Measurements from ENCODE around the gene HDAC4. TPM values are rescaled to one million over a fixed set of nuclear protein-coding genes. Genes with fewer than 3 reads are reported as not detected.

Gene HDAC4
- total and polyA plus RNA-seq, 2 of the 8 experiments (the other 6 are each of a cell fraction or from before 2014, with no cell fraction given), result 15.4 to 31.5 TPM

DNA sequence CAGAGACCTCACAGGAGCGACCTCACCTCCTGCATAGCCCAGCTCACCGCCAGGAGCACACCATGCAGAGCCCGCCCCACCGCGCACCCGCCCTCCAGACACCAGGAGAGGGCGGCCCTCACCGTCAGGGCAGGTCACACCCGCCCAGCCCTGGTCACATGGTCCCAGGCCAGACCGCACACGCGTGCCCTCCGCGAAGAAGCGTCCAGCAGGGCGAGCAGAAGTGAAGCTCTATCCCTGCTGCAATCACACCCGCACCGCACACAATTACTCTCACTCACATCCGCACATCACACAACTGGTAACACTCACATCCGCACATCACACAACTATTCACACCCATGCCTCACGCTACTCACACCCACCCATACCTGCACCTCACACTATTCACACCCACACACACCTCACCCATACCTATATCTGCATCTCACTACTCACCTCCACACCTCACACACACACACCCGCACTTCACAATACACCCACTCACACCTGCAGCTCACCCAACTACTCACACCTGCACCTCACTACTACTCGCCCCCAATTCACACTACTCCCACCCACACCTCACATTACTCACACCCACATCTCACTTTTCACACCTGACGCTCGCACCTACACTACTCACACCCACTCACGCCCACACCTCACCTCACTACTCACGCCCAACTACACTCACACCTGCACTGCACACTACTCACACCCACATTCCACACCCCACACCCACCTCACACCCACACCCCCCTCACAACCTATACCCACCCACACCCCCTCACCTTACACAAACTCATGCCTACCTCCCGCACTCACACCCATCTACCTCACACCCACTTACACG lies 242.0 kb downstream of the HDAC4 start (continued):
- TF ChIP-seq, protein P1, sequence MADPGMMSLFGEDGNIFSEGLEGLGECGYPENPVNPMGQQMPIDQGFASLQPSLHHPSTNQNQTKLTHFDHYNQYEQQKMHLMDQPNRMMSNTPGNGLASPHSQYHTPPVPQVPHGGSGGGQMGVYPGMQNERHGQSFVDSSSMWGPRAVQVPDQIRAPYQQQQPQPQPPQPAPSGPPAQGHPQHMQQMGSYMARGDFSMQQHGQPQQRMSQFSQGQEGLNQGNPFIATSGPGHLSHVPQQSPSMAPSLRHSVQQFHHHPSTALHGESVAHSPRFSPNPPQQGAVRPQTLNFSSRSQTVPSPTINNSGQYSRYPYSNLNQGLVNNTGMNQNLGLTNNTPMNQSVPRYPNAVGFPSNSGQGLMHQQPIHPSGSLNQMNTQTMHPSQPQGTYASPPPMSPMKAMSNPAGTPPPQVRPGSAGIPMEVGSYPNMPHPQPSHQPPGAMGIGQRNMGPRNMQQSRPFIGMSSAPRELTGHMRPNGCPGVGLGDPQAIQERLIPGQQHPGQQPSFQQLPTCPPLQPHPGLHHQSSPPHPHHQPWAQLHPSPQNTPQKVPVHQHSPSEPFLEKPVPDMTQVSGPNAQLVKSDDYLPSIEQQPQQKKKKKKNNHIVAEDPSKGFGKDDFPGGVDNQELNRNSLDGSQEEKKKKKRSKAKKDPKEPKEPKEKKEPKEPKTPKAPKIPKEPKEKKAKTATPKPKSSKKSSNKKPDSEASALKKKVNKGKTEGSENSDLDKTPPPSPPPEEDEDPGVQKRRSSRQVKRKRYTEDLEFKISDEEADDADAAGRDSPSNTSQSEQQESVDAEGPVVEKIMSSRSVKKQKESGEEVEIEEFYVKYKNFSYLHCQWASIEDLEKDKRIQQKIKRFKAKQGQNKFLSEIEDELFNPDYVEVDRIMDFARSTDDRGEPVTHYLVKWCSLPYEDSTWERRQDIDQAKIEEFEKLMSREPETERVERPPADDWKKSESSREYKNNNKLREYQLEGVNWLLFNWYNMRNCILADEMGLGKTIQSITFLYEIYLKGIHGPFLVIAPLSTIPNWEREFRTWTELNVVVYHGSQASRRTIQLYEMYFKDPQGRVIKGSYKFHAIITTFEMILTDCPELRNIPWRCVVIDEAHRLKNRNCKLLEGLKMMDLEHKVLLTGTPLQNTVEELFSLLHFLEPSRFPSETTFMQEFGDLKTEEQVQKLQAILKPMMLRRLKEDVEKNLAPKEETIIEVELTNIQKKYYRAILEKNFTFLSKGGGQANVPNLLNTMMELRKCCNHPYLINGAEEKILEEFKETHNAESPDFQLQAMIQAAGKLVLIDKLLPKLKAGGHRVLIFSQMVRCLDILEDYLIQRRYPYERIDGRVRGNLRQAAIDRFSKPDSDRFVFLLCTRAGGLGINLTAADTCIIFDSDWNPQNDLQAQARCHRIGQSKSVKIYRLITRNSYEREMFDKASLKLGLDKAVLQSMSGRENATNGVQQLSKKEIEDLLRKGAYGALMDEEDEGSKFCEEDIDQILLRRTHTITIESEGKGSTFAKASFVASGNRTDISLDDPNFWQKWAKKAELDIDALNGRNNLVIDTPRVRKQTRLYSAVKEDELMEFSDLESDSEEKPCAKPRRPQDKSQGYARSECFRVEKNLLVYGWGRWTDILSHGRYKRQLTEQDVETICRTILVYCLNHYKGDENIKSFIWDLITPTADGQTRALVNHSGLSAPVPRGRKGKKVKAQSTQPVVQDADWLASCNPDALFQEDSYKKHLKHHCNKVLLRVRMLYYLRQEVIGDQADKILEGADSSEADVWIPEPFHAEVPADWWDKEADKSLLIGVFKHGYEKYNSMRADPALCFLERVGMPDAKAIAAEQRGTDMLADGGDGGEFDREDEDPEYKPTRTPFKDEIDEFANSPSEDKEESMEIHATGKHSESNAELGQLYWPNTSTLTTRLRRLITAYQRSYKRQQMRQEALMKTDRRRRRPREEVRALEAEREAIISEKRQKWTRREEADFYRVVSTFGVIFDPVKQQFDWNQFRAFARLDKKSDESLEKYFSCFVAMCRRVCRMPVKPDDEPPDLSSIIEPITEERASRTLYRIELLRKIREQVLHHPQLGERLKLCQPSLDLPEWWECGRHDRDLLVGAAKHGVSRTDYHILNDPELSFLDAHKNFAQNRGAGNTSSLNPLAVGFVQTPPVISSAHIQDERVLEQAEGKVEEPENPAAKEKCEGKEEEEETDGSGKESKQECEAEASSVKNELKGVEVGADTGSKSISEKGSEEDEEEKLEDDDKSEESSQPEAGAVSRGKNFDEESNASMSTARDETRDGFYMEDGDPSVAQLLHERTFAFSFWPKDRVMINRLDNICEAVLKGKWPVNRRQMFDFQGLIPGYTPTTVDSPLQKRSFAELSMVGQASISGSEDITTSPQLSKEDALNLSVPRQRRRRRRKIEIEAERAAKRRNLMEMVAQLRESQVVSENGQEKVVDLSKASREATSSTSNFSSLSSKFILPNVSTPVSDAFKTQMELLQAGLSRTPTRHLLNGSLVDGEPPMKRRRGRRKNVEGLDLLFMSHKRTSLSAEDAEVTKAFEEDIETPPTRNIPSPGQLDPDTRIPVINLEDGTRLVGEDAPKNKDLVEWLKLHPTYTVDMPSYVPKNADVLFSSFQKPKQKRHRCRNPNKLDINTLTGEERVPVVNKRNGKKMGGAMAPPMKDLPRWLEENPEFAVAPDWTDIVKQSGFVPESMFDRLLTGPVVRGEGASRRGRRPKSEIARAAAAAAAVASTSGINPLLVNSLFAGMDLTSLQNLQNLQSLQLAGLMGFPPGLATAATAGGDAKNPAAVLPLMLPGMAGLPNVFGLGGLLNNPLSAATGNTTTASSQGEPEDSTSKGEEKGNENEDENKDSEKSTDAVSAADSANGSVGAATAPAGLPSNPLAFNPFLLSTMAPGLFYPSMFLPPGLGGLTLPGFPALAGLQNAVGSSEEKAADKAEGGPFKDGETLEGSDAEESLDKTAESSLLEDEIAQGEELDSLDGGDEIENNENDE (IDR thresholded peaks at IDR 0.05; ENCODE audit: insufficient replicate concordance, low read length), result no peak
- TF ChIP-seq, protein P2, sequence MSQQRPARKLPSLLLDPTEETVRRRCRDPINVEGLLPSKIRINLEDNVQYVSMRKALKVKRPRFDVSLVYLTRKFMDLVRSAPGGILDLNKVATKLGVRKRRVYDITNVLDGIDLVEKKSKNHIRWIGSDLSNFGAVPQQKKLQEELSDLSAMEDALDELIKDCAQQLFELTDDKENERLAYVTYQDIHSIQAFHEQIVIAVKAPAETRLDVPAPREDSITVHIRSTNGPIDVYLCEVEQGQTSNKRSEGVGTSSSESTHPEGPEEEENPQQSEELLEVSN (IDR thresholded peaks at IDR 0.05), result no peak
- no peak for TF ChIP-seq TCF12 (IDR thresholded peaks at IDR 0.05; ENCODE audit: low read depth, low read length)
- no peak for TF ChIP-seq JUND (IDR thresholded peaks at IDR 0.05; ENCODE audit: low read length)
- TF ChIP-seq CHD2 (IDR thresholded peaks at IDR 0.05; ENCODE audit: low read length), result no peak
- no peak for TF ChIP-seq PHF8 (conservative IDR thresholded peaks at IDR 0.05; ENCODE audit: low read depth, low read length)
- TF ChIP-seq BCL11A (IDR thresholded peaks at IDR 0.05; ENCODE audit: low read depth in 2 of 2, low read length in 2 of 2), result no peak
- TF ChIP-seq TAF7 (optimal IDR thresholded peaks at IDR 0.05; ENCODE audit: borderline replicate concordance, low read depth, low read length), result no peak
- no peak for TF ChIP-seq HDAC6 (IDR thresholded peaks at IDR 0.05; ENCODE audit: low read depth, low read length)

Measured in H1 (cell line).